ENCODE data around the gene DBF4B. TPM values are rescaled to one million over a fixed set of nuclear protein-coding genes. Genes with fewer than 3 reads are reported as not detected.
A peak's percentile ranks its signal among the peaks of the same experiment; 100 is the strongest.

Gene DBF4B
- total and polyA plus RNA-seq, 2 donors = 3.5 to 5.2 TPM

- no peak for DNase-seq (ENCODE audit: low read depth in 6 of 9, low spot score in 9 of 9)
- WGBS = 88% methylated on average over 11 of the region's 11 CpGs
- no peaks in the 10 kb centered on the region for H3K9me3 ChIP-seq (ENCODE audit: control insufficient read depth in 2 of 2, insufficient read depth in 1 of 2, low read length in 1 of 2)
- H3K27ac ChIP-seq (ENCODE audit: low read depth in 1 of 2, low read length in 1 of 2) = no peak overlapping the region
- no peak overlapping the region for H3K4me3 ChIP-seq (ENCODE audit: low read length in 2 of 2)
- H3K36me3 ChIP-seq (ENCODE audit: control insufficient read depth in 2 of 2, insufficient read depth in 2 of 2, low read length in 1 of 2) = no peaks in the 10 kb centered on the region
- H3K27me3 ChIP-seq (ENCODE audit: control insufficient read depth in 2 of 2, insufficient read depth in 1 of 2, low read length in 1 of 2) = peaks cover 0 to 44% of the 10 kb centered on the region in 2 donors
- peaks cover 2 to 12% of the 10 kb centered on the region in 2 donors for H3K4me1 ChIP-seq (ENCODE audit: control insufficient read depth in 2 of 2, insufficient read depth in 2 of 2, low read length in 2 of 2)
These were observed 61.9 kb downstream of the DBF4B start for GRCh38 chr17:44770166-44770925.

- no peaks in the 10 kb centered on the region for H3K9me3 ChIP-seq (ENCODE audit: control insufficient read depth in 2 of 2, insufficient read depth in 1 of 2, low read length in 1 of 2)
- DNase-seq (ENCODE audit: low read depth in 6 of 9, low spot score in 9 of 9) = no peak
These were observed 64.0 kb downstream of the DBF4B start for GRCh38 chr17:44772308-44773045.

GRCh38 chr17:44773140-44773539 is 64.7 kb downstream of the DBF4B start:
- Histone ChIP-seq H3K36me3 (ENCODE audit: control insufficient read depth in 2 of 2, insufficient read depth in 2 of 2, low read length in 1 of 2) (no peaks in the 10 kb centered on the region), H3K4me1 (ENCODE audit: control insufficient read depth in 2 of 2, insufficient read depth in 2 of 2, low read length in 2 of 2) (peaks cover 6 to 19% of the 10 kb centered on the region in 2 donors), H3K9me3 (ENCODE audit: control insufficient read depth in 2 of 2, insufficient read depth in 1 of 2, low read length in 1 of 2) (no peaks in the 10 kb centered on the region), H3K4me3 (ENCODE audit: low read length in 2 of 2) (no peak overlapping the region), H3K27me3 (ENCODE audit: control insufficient read depth in 2 of 2, insufficient read depth in 1 of 2, low read length in 1 of 2) (peaks cover 0 to 51% of the 10 kb centered on the region in 2 donors), H3K27ac (ENCODE audit: low read depth in 1 of 2, low read length in 1 of 2) (no peak overlapping the region)
- 94% methylated on average over 6 of the region's 6 CpGs for WGBS
- no peak for DNase-seq (ENCODE audit: low read depth in 6 of 9, low spot score in 9 of 9)

More at GRCh38 chr17:44772308-44773045, 64.0 kb downstream of the DBF4B start:
- H3K27me3 ChIP-seq (ENCODE audit: control insufficient read depth in 2 of 2, insufficient read depth in 1 of 2, low read length in 1 of 2) = peaks cover 0 to 51% of the 10 kb centered on the region in 2 donors
- peaks cover 6 to 20% of the 10 kb centered on the region in 2 donors for H3K4me1 ChIP-seq (ENCODE audit: control insufficient read depth in 2 of 2, insufficient read depth in 2 of 2, low read length in 2 of 2)
- WGBS = 82% methylated on average over 21 of the region's 21 CpGs
- H3K4me3 ChIP-seq (ENCODE audit: low read length in 2 of 2) = no peak overlapping the region
- H3K27ac ChIP-seq (ENCODE audit: low read depth in 1 of 2, low read length in 1 of 2) = no peak overlapping the region
- H3K36me3 ChIP-seq (ENCODE audit: control insufficient read depth in 2 of 2, insufficient read depth in 2 of 2, low read length in 1 of 2) = no peaks in the 10 kb centered on the region

GRCh38 chr17:44774271-44775135 is 66.0 kb downstream of the DBF4B start:
- Histone ChIP-seq H3K36me3 (ENCODE audit: control insufficient read depth in 2 of 2, insufficient read depth in 2 of 2, low read length in 1 of 2) (no peaks in the 10 kb centered on the region), H3K4me3 (ENCODE audit: low read length in 2 of 2) (peak overlapping the region; percentile 52 to 58), H3K27me3 (ENCODE audit: control insufficient read depth in 2 of 2, insufficient read depth in 1 of 2, low read length in 1 of 2) (peaks cover 0 to 55% of the 10 kb centered on the region in 2 donors), H3K27ac (ENCODE audit: low read depth in 1 of 2, low read length in 1 of 2) (peak overlapping the region in 1 of 2 donors; percentile 64), H3K9me3 (ENCODE audit: control insufficient read depth in 2 of 2, insufficient read depth in 1 of 2, low read length in 1 of 2) (no peaks in the 10 kb centered on the region), H3K4me1 (ENCODE audit: control insufficient read depth in 2 of 2, insufficient read depth in 2 of 2, low read length in 2 of 2) (peaks cover 8 to 21% of the 10 kb centered on the region in 2 donors)
- DNase-seq (ENCODE audit: low read depth in 6 of 9, low spot score in 9 of 9) = peak; percentile 43 to 83 (median 66)
- 36% methylated on average over 42 of the region's 42 CpGs for WGBS

GRCh38 chr17:44775136-44775837 is 66.8 kb downstream of the DBF4B start:
- Histone ChIP-seq H3K27ac (ENCODE audit: low read depth in 1 of 2, low read length in 1 of 2) (peak overlapping the region in 1 of 2 donors; percentile 64), H3K9me3 (ENCODE audit: control insufficient read depth in 2 of 2, insufficient read depth in 1 of 2, low read length in 1 of 2) (no peaks in the 10 kb centered on the region), H3K4me3 (ENCODE audit: low read length in 2 of 2) (peak overlapping the region; percentile 52 to 58), H3K36me3 (ENCODE audit: control insufficient read depth in 2 of 2, insufficient read depth in 2 of 2, low read length in 1 of 2) (no peaks in the 10 kb centered on the region), H3K27me3 (ENCODE audit: control insufficient read depth in 2 of 2, insufficient read depth in 1 of 2, low read length in 1 of 2) (peaks cover 0 to 55% of the 10 kb centered on the region in 2 donors), H3K4me1 (ENCODE audit: control insufficient read depth in 2 of 2, insufficient read depth in 2 of 2, low read length in 2 of 2) (peaks cover 8 to 22% of the 10 kb centered on the region in 2 donors)
- DNase-seq (ENCODE audit: low read depth in 6 of 9, low spot score in 9 of 9) = peak in 8 of 9 donors; percentile 96 to 99 (median 98)
- WGBS = under 1% methylated on average over 50 of the region's 50 CpGs

- peak in 1 of 9 donors; percentile 99 for DNase-seq (ENCODE audit: low read depth in 6 of 9, low spot score in 9 of 9)
- Histone ChIP-seq H3K27ac (ENCODE audit: low read depth in 1 of 2, low read length in 1 of 2) (no peak overlapping the region), H3K36me3 (ENCODE audit: control insufficient read depth in 2 of 2, insufficient read depth in 2 of 2, low read length in 1 of 2) (no peaks in the 10 kb centered on the region), H3K4me3 (ENCODE audit: low read length in 2 of 2) (peak overlapping the region; percentile 38 to 52), H3K9me3 (ENCODE audit: control insufficient read depth in 2 of 2, insufficient read depth in 1 of 2, low read length in 1 of 2) (no peaks in the 10 kb centered on the region), H3K4me1 (ENCODE audit: control insufficient read depth in 2 of 2, insufficient read depth in 2 of 2, low read length in 2 of 2) (peaks cover 8 to 22% of the 10 kb centered on the region in 2 donors), H3K27me3 (ENCODE audit: control insufficient read depth in 2 of 2, insufficient read depth in 1 of 2, low read length in 1 of 2) (peaks cover 0 to 55% of the 10 kb centered on the region in 2 donors)
- WGBS = 16% methylated on average over 43 of the region's 43 CpGs
These were observed 67.6 kb downstream of the DBF4B start for GRCh38 chr17:44775838-44776621.

- Histone ChIP-seq H3K4me1 (ENCODE audit: control insufficient read depth in 2 of 2, insufficient read depth in 2 of 2, low read length in 2 of 2) (peaks cover 8 to 22% of the 10 kb centered on the region in 2 donors), H3K27me3 (ENCODE audit: control insufficient read depth in 2 of 2, insufficient read depth in 1 of 2, low read length in 1 of 2) (peaks cover 0 to 52% of the 10 kb centered on the region in 2 donors), H3K4me3 (ENCODE audit: low read length in 2 of 2) (no peak overlapping the region), H3K27ac (ENCODE audit: low read depth in 1 of 2, low read length in 1 of 2) (no peak overlapping the region), H3K9me3 (ENCODE audit: control insufficient read depth in 2 of 2, insufficient read depth in 1 of 2, low read length in 1 of 2) (no peaks in the 10 kb centered on the region), H3K36me3 (ENCODE audit: control insufficient read depth in 2 of 2, insufficient read depth in 2 of 2, low read length in 1 of 2) (no peaks in the 10 kb centered on the region)
- 95% methylated on average over 19 of the region's 19 CpGs for WGBS
- no peak for DNase-seq (ENCODE audit: low read depth in 6 of 9, low spot score in 9 of 9)
These were observed 68.3 kb downstream of the DBF4B start for GRCh38 chr17:44776628-44777393.
